ENCODE results near the gene SLC25A33. TPM values are rescaled to one million over a fixed set of nuclear protein-coding genes. Genes with fewer than 3 reads are reported as not detected.

SLC25A33 gene
- total RNA-seq, 2 donors from 2014 or later: 9.6 to 13.6 TPM

- H3K9me3 ChIP-seq (ENCODE audit: control insufficient read depth, low read length): no peaks in the 10 kb centered on the region
- TF ChIP-seq CTCF (conservative IDR thresholded peaks at IDR 0.05): no peak
- H3K9ac ChIP-seq (ENCODE audit: extremely low read depth, low read length, poor library complexity, severe bottlenecking): peak overlapping the region; percentile 43
- peaks cover 2% of the 10 kb centered on the region for H3K36me3 Mint-ChIP-seq (ENCODE audit: low read depth)
- H3K4me3 Mint-ChIP-seq: peak overlapping the region; percentile 77
- H3K36me3 ChIP-seq (ENCODE audit: control insufficient read depth, insufficient read depth, low read length): peaks cover 7% of the 10 kb centered on the region
- no peak overlapping the region for H3K27ac Mint-ChIP-seq
- no peaks in the 10 kb centered on the region for H3K9me3 Mint-ChIP-seq
- no peaks in the 10 kb centered on the region for H3K27me3 ChIP-seq (ENCODE audit: control insufficient read depth, insufficient read depth, low read length, poor library complexity, severe bottlenecking)
- H3K4me1 Mint-ChIP-seq: peaks cover 38% of the 10 kb centered on the region
- H3K4me3 ChIP-seq (ENCODE audit: low read length): peak overlapping the region; percentile 85
- peaks cover 24% of the 10 kb centered on the region for H3K4me1 ChIP-seq (ENCODE audit: control insufficient read depth, insufficient read depth, low read length)
- no peaks in the 10 kb centered on the region for H3K27me3 Mint-ChIP-seq (ENCODE audit: insufficient read depth)
- DNase-seq: peak; percentile 73
- no peak overlapping the region for H3K27ac ChIP-seq (ENCODE audit: low read depth, low read length)
- WGBS, 2 experiments (ENCODE audit: insufficient coverage in 1 of 2, insufficient read length in 1 of 2): 2 to 4% methylated on average over 12 to 63 of the region's 63 CpGs
These were observed 50.0 kb downstream of the SLC25A33 start for GRCh38 chr1:9589144-9589718.

- no peak for DNase-seq
- Mint-ChIP-seq H3K27ac (no peak overlapping the region), H3K9me3 (no peaks in the 10 kb centered on the region), H3K4me1 (peaks cover 38% of the 10 kb centered on the region), H3K36me3 (ENCODE audit: low read depth) (no peaks in the 10 kb centered on the region), H3K4me3 (peak overlapping the region; percentile 77), H3K27me3 (ENCODE audit: insufficient read depth) (no peaks in the 10 kb centered on the region)
- no peaks in the 10 kb centered on the region for H3K27me3 ChIP-seq (ENCODE audit: control insufficient read depth, insufficient read depth, low read length, poor library complexity, severe bottlenecking)
- H3K4me1 ChIP-seq (ENCODE audit: control insufficient read depth, insufficient read depth, low read length): peaks cover 24% of the 10 kb centered on the region
- peak overlapping the region; percentile 85 for H3K4me3 ChIP-seq (ENCODE audit: low read length)
- H3K9me3 ChIP-seq (ENCODE audit: control insufficient read depth, low read length): no peaks in the 10 kb centered on the region
- H3K9ac ChIP-seq (ENCODE audit: extremely low read depth, low read length, poor library complexity, severe bottlenecking): peak overlapping the region; percentile 43
- WGBS, 2 experiments (ENCODE audit: insufficient coverage in 1 of 2, insufficient read length in 1 of 2): 17 to 43% methylated on average over 2 to 6 of the region's 6 CpGs
- TF ChIP-seq CTCF (conservative IDR thresholded peaks at IDR 0.05): no peak
- H3K36me3 ChIP-seq (ENCODE audit: control insufficient read depth, insufficient read depth, low read length): peaks cover 4% of the 10 kb centered on the region
- no peak overlapping the region for H3K27ac ChIP-seq (ENCODE audit: low read depth, low read length)
These were observed 50.5 kb downstream of the SLC25A33 start for GRCh38 chr1:9589719-9590157.

- no peaks in the 10 kb centered on the region for H3K27me3 Mint-ChIP-seq (ENCODE audit: insufficient read depth)
- DNase-seq: no peak
- peak overlapping the region; percentile 77 for H3K4me3 Mint-ChIP-seq
- no peaks in the 10 kb centered on the region for H3K36me3 ChIP-seq (ENCODE audit: control insufficient read depth, insufficient read depth, low read length)
- no peak for TF ChIP-seq CTCF (conservative IDR thresholded peaks at IDR 0.05)
- no peak overlapping the region for H3K27ac ChIP-seq (ENCODE audit: low read depth, low read length)
- H3K4me1 Mint-ChIP-seq: peaks cover 38% of the 10 kb centered on the region
- H3K9me3 ChIP-seq (ENCODE audit: control insufficient read depth, low read length): no peaks in the 10 kb centered on the region
- H3K4me1 ChIP-seq (ENCODE audit: control insufficient read depth, insufficient read depth, low read length): peaks cover 24% of the 10 kb centered on the region
- no peak overlapping the region for H3K9ac ChIP-seq (ENCODE audit: extremely low read depth, low read length, poor library complexity, severe bottlenecking)
- H3K36me3 Mint-ChIP-seq (ENCODE audit: low read depth): no peaks in the 10 kb centered on the region
- H3K27me3 ChIP-seq (ENCODE audit: control insufficient read depth, insufficient read depth, low read length, poor library complexity, severe bottlenecking): no peaks in the 10 kb centered on the region
- H3K27ac Mint-ChIP-seq: no peak overlapping the region
- WGBS, 2 experiments (ENCODE audit: insufficient coverage in 1 of 2, insufficient read length in 1 of 2): 82 to 86% methylated on average over 7 of the region's 7 CpGs
- no peaks in the 10 kb centered on the region for H3K9me3 Mint-ChIP-seq
- H3K4me3 ChIP-seq (ENCODE audit: low read length): peak overlapping the region; percentile 85
These were observed 50.9 kb downstream of the SLC25A33 start for GRCh38 chr1:9590201-9590600.
